ENCODE measurements around the gene RBM15. TPM values are rescaled to one million over a fixed set of nuclear protein-coding genes. Genes with fewer than 3 reads are reported as not detected.
A peak's percentile ranks its signal among the peaks of the same experiment; 100 is the strongest.

The RBM15 gene
- total and polyA plus RNA-seq, 12 donors = 2.3 to 35.1 (median 20.9) TPM

GRCh38 chr1:110387048-110387754 lies 48.0 kb downstream of the RBM15 start:
- DNase-seq = no peak
- peak overlapping the region in 1 of 5 donors; percentile 1 for H3K27ac ChIP-seq
- no peaks in the 10 kb centered on the region for H3K4me1 ChIP-seq (replicated peaks in 1 of 2)
- no peaks in the 10 kb centered on the region for H3K36me3 ChIP-seq (replicated peaks in 1 of 2)
- 92 to 100% (median 96%) methylated on average over 1 of the region's 1 CpG for WGBS, 4 donors
- no peaks in the 10 kb centered on the region for H3K9me3 ChIP-seq (replicated peaks in 1 of 3)
- H3K27me3 ChIP-seq = no peaks in the 10 kb centered on the region
- no peak for TF ChIP-seq POLR2A (IDR thresholded peaks at IDR 0.05)
- TF ChIP-seq, protein P1, sequence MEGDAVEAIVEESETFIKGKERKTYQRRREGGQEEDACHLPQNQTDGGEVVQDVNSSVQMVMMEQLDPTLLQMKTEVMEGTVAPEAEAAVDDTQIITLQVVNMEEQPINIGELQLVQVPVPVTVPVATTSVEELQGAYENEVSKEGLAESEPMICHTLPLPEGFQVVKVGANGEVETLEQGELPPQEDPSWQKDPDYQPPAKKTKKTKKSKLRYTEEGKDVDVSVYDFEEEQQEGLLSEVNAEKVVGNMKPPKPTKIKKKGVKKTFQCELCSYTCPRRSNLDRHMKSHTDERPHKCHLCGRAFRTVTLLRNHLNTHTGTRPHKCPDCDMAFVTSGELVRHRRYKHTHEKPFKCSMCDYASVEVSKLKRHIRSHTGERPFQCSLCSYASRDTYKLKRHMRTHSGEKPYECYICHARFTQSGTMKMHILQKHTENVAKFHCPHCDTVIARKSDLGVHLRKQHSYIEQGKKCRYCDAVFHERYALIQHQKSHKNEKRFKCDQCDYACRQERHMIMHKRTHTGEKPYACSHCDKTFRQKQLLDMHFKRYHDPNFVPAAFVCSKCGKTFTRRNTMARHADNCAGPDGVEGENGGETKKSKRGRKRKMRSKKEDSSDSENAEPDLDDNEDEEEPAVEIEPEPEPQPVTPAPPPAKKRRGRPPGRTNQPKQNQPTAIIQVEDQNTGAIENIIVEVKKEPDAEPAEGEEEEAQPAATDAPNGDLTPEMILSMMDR (IDR thresholded peaks at IDR 0.05) = no peak
- intact Hi-C loops (cut with DNase I) = no loop called here
- H3K4me3 ChIP-seq = no peak overlapping the region

DNA sequence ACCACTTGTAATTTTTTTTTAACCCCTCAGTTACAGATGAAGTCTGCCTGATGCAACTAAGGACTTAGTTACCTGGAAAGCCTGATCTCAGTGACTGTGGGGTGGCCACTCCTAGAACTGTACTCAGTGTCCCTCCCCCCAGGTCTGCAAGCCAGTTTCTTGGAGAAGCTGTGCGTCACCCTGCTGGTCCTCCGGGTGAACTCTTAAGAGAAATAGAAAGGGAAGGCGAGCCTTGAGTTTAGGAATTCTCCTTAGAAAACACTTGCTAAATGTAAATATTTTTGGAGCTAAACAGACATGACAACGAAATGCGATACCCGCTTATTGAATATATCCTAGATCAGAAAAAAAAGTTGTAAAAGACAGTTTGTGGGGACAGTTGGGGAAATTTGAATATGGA lies 50.9 kb downstream of the RBM15 start:
- Histone ChIP-seq H3K4me1 (replicated peaks in 1 of 2) (no peaks in the 10 kb centered on the region), H3K9me3 (replicated peaks in 1 of 3) (no peaks in the 10 kb centered on the region), H3K4me3 (peak overlapping the region in 1 of 4 donors; percentile 43), H3K36me3 (replicated peaks in 1 of 2) (no peaks in the 10 kb centered on the region), H3K27me3 (no peaks in the 10 kb centered on the region), H3K27ac (peak overlapping the region in 2 of 5 donors; percentile 32 to 84)
- intact Hi-C loops (cut with DNase I) = no loop called here
- 69 to 79% (median 77%) methylated on average over 6 of the region's 6 CpGs for WGBS, 4 donors
- TF ChIP-seq, protein P1 (IDR thresholded peaks at IDR 0.05) = no peak
- no peak for TF ChIP-seq POLR2A (IDR thresholded peaks at IDR 0.05)
- DNase-seq = peak in 2 of 7 donors; percentile 38

- H3K36me3 ChIP-seq (replicated peaks in 1 of 2) = no peaks in the 10 kb centered on the region
- WGBS, 4 donors = 54 to 61% (median 59%) methylated on average over 8 of the region's 8 CpGs
- DNase-seq = no peak
- peak within 1 kb of the TSS in 1 of 4 donors; percentile 43 for H3K4me3 ChIP-seq
- H3K27ac ChIP-seq = peak within 1 kb of the TSS in 2 of 5 donors; percentile 32 to 84
- no peaks in the 10 kb centered on the region for H3K27me3 ChIP-seq
- intact Hi-C loops (cut with DNase I) = no loop called here
- no peaks in the 10 kb centered on the region for H3K9me3 ChIP-seq (replicated peaks in 1 of 3)
- no peak for TF ChIP-seq POLR2A (IDR thresholded peaks at IDR 0.05)
- TF ChIP-seq, protein P1 (IDR thresholded peaks at IDR 0.05) = no peak
- H3K4me1 ChIP-seq (replicated peaks in 1 of 2) = no peaks in the 10 kb centered on the region
Measured at GRCh38 chr1:110390692-110391245, 51.6 kb downstream of the RBM15 start, which contains the start of gene SLC16A4. TSS of gene SLC16A4 (minus strand) at chr1:110391026. CDS start at chr1:110389323, 1,703 bp downstream.

DNA sequence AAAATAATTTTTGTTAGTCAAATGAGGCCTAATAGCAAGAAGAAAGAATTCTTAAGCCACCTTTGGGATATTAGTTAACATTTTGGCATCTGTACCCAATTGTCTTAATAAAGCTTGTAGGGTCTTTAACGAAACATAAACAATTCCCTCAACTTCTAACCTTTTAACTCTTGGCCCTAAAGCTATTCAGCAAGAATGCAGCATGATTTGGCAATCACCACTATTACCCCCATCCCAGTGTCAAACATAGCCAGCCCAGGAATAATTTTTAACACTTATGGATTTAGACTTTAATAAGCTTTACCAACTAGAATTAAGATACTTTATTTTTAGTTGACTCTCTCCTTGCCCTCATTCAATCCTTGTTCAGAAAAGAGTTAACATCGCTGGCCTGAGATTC lies 54.1 kb downstream of the RBM15 start:
- no peak overlapping the region for H3K27ac ChIP-seq
- no peak for TF ChIP-seq POLR2A (IDR thresholded peaks at IDR 0.05)
- TF ChIP-seq, protein P1 (IDR thresholded peaks at IDR 0.05) = no peak
- 85 to 93% (median 89%) methylated on average over 2 of the region's 2 CpGs for WGBS, 4 donors
- intact Hi-C loops (cut with DNase I) = no loop called here
- no peaks in the 10 kb centered on the region for H3K27me3 ChIP-seq
- peaks cover 0 to 2% of the 10 kb centered on the region in 2 donors for H3K36me3 ChIP-seq (replicated peaks in 1 of 2)
- H3K4me1 ChIP-seq (replicated peaks in 1 of 2) = no peaks in the 10 kb centered on the region
- no peak overlapping the region for H3K4me3 ChIP-seq
- no peaks in the 10 kb centered on the region for H3K9me3 ChIP-seq (replicated peaks in 1 of 3)
- no peak for DNase-seq

Measured in adrenal gland (tissue), 12 donors.